Activated CD4-positive, alpha-beta memory T cell treated with anti-CD3 and anti-CD28 coated beads, Interleukin-2, amount 10 ng/mL, durations not matched to agents 7 days and 5 days (primary cell): ENCODE measurements around the gene C5. TPM values are rescaled to one million over a fixed set of nuclear protein-coding genes. Genes with fewer than 3 reads are reported as not detected.

Source experiments
- CTCF ChIA-PET: fragments of 350-600 bp; sonication (Branson Sonifier 250); formaldehyde crosslinking; loops from one replicate; lab custom pipeline; 2021; ENCODE audit warnings: antibody characterized with exemption, inconsistent platforms; lab: Charles Lee
- POLR2A ChIA-PET: fragments of 350-600 bp; sonication (Branson Sonifier 250); formaldehyde crosslinking; loops from one replicate; lab custom pipeline; 2021; ENCODE audit warnings: antibody characterized with exemption; lab: Charles Lee
- DNase-seq: peaks from one replicate; pipeline ENCODE4 v3.0.0-alpha.2; 2020
- H3K27ac Mint-ChIP-seq: one replicate; pipeline ENCODE4 v1.8.0; 2021; ENCODE audit warnings: mild to moderate bottlenecking, mixed read lengths
- H3K27me3 Mint-ChIP-seq: one replicate; pipeline ENCODE4 v1.8.0; 2021; ENCODE audit warnings: mixed read lengths
- H3K36me3 Mint-ChIP-seq: one replicate; pipeline ENCODE4 v1.8.0; 2021; ENCODE audit warnings: low read depth, mixed read lengths
- H3K4me1 Mint-ChIP-seq: one replicate; pipeline ENCODE4 v1.8.0; 2021; ENCODE audit warnings: mixed read lengths
- H3K4me3 Mint-ChIP-seq: one replicate; pipeline ENCODE4 v1.8.0; 2021; ENCODE audit warnings: mild to moderate bottlenecking, mixed read lengths
- H3K9me3 Mint-ChIP-seq: one replicate; pipeline ENCODE4 v1.8.0; 2021; ENCODE audit warnings: mixed read lengths
- total RNA-seq, 2 experiments: library from RNA; stranded (reverse); gene quantifications; one replicate each; pipeline ENCODE4 v1.2.3, GENCODE V29; 2021

Gene C5
- total RNA-seq, 2 experiments from 2014 or later = 1.8 to 2.1 TPM

DNA sequence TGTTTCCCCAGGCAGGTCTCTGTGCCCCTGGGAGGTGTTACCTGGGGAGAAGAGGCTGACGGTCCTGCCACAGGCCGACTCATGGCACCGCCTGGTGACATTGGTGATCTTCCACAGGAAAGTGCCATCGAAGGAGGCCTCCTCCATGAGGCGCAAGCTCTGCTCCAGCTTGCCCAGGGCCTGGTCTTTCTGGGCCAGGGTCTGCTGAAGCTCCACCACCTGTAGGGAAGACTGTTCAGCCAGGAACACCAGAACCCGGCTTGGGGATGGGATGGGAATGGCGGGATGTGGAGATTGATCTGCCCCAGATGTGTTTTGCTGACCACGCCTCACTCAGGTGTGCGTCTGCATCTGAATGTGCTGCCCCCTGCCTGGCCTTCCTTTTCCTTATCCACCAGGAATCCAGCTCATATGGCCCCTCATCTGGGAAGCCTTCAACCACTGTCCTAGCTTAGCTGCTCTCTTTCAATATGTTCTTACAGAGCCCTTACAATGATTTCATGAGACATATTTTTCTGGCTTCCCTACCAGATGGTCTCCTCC lies 138.7 kb downstream of the C5 start:
- Mint-ChIP-seq H3K27ac (peak overlapping the region; percentile 83), H3K4me3 (no peak overlapping the region), H3K9me3 (no peaks in the 10 kb centered on the region), H3K4me1 (peaks cover 80% of the 10 kb centered on the region), H3K36me3 (peaks cover 88% of the 10 kb centered on the region), H3K27me3 (no peaks in the 10 kb centered on the region)
- no peak for DNase-seq
- CTCF ChIA-PET = interaction anchor here (1.2 to 2.7 kb wide), 3 partner anchors 8 to 16 kb away, joined by 3 to 8 read pairs (median 5); no protein-coding TSS in a partner anchor
- POLR2A ChIA-PET = interaction anchor here (1.6 to 35.8 kb wide), 2 partner anchors 18 to 19 kb away, joined by 9 to 1205 read pairs; partner anchors contain the start of gene TRAF1

DNA sequence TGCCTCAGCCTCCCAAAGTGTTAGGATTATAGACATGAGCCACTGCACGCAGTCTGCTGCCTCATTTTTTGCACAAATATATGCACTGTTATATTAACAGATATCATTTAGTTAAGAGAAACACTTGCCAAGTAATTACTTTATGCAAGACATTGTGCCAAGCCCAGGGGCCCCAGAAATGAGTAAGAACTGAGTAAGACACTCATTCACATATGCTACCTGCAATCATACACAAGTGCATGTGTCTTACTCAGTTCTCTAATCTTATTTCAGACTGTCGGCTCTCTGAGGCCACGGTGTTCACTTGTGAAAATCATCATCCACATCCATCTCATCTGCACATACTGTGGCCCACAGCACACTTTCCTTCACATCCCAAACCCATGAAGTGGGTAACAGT lies 139.4 kb downstream of the C5 start:
- DNase-seq = no peak
- Mint-ChIP-seq H3K4me1 (peaks cover 82% of the 10 kb centered on the region), H3K27ac (peak overlapping the region; percentile 83), H3K36me3 (peaks cover 90% of the 10 kb centered on the region), H3K4me3 (no peak overlapping the region), H3K27me3 (no peaks in the 10 kb centered on the region), H3K9me3 (no peaks in the 10 kb centered on the region)
- POLR2A ChIA-PET = interaction anchor here (0.8 to 35.8 kb wide), 7 partner anchors 11 to 35 kb away, joined by 3 to 1205 read pairs (median 8); partner anchors contain the start of gene TRAF1
- CTCF ChIA-PET = interaction anchor here (1.4 kb wide), 1 partner anchor 9 kb away, joined by 3 read pairs; no protein-coding TSS in a partner anchor

DNA sequence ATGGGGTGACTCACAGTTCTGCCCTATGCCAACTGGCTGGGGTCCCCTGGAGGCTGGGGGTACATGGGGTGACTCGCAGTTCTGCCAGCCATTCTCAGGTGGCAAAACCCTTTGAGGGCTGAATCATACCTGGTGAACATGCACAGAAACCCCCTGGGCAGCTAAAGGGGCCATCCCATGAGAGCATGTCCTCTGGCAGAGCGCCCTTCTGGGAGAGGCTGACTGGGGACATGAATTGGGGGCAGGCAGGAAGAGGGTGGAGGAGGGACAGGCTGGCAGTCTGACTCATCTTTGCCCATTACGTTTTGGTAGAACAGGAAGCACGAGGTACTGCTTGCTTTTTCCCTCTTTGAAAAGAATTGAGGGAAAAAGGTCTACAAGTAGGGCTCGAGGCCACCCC lies 140.2 kb downstream of the C5 start:
- POLR2A ChIA-PET = interaction anchor here (0.8 to 35.8 kb wide), 8 partner anchors 10 to 34 kb away, joined by 3 to 1205 read pairs (median 6); partner anchors contain the start of gene TRAF1
- DNase-seq = peak; percentile 47
- CTCF ChIA-PET = no interaction called here
- no peaks in the 10 kb centered on the region for H3K9me3 Mint-ChIP-seq
- H3K27me3 Mint-ChIP-seq = no peaks in the 10 kb centered on the region
- peaks cover 89% of the 10 kb centered on the region for H3K4me1 Mint-ChIP-seq
- H3K27ac Mint-ChIP-seq = peak overlapping the region; percentile 83
- H3K4me3 Mint-ChIP-seq = no peak overlapping the region
- peaks cover 92% of the 10 kb centered on the region for H3K36me3 Mint-ChIP-seq

DNA sequence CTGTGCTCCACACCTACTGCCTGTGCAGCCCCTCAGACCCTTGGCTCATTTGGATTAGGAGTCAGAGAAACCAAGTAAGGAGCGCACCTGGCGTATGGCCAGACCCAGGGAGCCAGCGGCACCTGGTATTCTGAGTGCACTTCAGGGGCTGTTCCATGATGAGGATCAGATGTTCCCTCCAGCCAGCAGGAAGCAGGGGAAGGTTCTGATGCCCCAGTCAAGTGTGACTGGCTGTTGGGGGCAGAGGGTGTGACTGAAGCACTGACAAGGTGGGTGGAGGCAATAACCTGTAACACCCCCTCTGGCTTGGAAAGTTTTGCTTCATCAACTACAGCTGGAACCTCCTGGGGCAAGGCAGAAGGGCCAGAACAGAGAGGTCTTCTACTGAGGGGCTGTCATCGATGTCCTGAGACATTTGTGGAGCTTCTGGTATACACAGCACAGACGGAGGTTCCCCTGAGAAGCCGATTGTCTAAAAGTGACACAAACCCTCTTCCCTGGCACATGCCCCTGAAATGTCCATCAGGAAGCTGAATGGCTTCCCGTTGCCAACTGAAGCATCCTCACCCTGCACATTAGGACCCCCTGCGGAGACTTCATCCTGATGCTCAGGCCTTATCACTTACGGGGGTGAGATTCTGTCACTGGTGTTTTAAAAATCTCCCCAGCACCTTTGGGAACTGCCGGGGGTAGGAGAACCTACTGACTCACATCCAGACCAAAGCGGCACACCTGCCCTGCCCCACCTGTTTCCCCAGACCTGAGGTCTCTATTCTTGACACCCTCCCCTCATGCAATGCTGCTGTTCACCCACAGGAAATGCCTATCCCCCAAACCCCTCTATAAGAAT lies 144.5 kb downstream of the C5 start:
- Mint-ChIP-seq H3K9me3 (no peaks in the 10 kb centered on the region), H3K4me1 (peaks cover 88% of the 10 kb centered on the region), H3K27ac (peak overlapping the region; percentile 86), H3K4me3 (no peak overlapping the region), H3K27me3 (no peaks in the 10 kb centered on the region), H3K36me3 (peaks cover 90% of the 10 kb centered on the region)
- POLR2A ChIA-PET = interaction anchor here (1.5 to 35.8 kb wide), 8 partner anchors 10 to 112 kb away, joined by 4 to 1205 read pairs (median 14); partner anchors contain the start of genes FBXW2, PHF19 and TRAF1
- no peak for DNase-seq
- CTCF ChIA-PET = interaction anchor here (1.0 to 2.0 kb wide), 3 partner anchors 10 to 16 kb away, joined by 3 to 9 read pairs (median 6); no protein-coding TSS in a partner anchor

DNA sequence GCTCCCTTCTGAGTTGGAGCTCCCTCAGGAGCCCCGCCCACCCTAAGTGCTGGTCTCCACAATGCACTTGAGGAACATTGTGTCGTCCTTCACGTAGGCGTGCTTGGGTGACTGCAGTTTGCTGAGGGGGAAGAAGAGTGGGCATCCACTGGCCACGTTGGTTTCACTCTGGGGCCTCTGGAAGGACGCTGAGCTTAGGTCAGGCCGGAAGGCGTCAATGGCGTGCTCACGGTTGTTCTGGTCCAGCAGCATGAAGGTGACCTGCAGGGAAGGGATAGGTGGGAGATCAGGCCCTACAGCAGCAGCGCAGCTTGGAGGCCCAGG lies 145.1 kb downstream of the C5 start:
- no peak overlapping the region for H3K4me3 Mint-ChIP-seq
- H3K4me1 Mint-ChIP-seq = peaks cover 87% of the 10 kb centered on the region
- peak overlapping the region; percentile 86 for H3K27ac Mint-ChIP-seq
- peaks cover 90% of the 10 kb centered on the region for H3K36me3 Mint-ChIP-seq
- DNase-seq = no peak
- POLR2A ChIA-PET = interaction anchor here (1.2 to 35.8 kb wide), 9 partner anchors 11 to 111 kb away, joined by 3 to 1205 read pairs (median 10); partner anchors contain the start of genes FBXW2, PHF19 and TRAF1
- H3K9me3 Mint-ChIP-seq = no peaks in the 10 kb centered on the region
- CTCF ChIA-PET = interaction anchor here (1.0 to 2.0 kb wide), 3 partner anchors 9 to 15 kb away, joined by 3 to 9 read pairs (median 6); no protein-coding TSS in a partner anchor
- H3K27me3 Mint-ChIP-seq = no peaks in the 10 kb centered on the region

DNA sequence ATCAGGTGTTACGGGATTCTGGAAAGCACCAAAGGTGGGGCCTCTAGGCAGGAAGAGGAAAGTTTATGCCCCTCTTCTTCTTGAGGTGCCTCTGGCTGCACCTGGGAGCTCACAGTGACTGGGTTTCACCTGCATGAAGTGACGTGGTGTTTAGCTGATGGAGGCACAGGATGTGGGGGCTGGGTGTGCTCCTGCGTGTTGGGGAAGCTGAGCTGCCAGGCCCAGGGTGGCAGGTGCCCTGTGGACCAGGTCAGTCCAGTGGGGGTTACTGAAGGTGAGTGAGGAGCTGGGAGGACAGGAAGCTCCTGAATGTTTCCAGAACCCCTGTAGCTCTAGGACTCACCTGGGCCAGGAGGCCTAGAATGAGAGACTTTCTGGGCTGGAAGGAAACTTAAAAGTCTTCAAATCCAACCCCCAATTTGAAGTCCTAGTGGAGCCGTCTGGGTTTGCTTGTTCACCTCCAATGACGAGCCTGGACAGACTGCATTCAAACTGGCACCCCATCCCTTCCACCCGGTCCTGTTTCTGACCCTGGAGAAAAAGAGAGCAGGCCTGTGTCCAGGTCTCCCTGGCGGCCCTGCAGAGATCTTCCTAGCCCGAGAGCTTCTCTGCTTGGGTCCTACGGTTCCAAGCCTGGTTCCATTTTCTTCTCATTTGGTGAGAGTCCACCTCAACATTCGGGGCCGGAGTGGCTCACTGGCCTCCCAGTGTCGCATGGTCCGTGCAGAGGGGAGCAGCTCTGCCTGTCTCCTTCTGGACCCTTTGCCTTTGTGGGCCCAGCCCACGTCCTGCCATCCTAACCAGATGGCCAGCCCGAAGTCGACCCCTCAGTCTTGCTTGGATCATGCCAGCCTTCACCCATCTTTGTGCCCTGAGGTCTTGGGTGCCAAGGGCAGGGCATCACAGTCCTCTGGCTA lies 145.8 kb downstream of the C5 start:
- ChIA-PET CTCF (interaction anchor here (1.0 to 2.0 kb wide), 9 partner anchors 8 to 26 kb away, joined by 3 to 9 read pairs (median 4); no protein-coding TSS in a partner anchor), POLR2A (interaction anchor here (0.9 to 35.8 kb wide), 13 partner anchors 9 to 111 kb away, joined by 3 to 1205 read pairs (median 8); partner anchors contain the start of genes FBXW2, PHF19 and TRAF1)
- peaks cover 84% of the 10 kb centered on the region for H3K4me1 Mint-ChIP-seq
- no peak overlapping the region for H3K4me3 Mint-ChIP-seq
- H3K27ac Mint-ChIP-seq = peak overlapping the region; percentile 86
- peak; percentile 59 for DNase-seq
- peaks cover 88% of the 10 kb centered on the region for H3K36me3 Mint-ChIP-seq
- no peaks in the 10 kb centered on the region for H3K9me3 Mint-ChIP-seq
- H3K27me3 Mint-ChIP-seq = no peaks in the 10 kb centered on the region

DNA sequence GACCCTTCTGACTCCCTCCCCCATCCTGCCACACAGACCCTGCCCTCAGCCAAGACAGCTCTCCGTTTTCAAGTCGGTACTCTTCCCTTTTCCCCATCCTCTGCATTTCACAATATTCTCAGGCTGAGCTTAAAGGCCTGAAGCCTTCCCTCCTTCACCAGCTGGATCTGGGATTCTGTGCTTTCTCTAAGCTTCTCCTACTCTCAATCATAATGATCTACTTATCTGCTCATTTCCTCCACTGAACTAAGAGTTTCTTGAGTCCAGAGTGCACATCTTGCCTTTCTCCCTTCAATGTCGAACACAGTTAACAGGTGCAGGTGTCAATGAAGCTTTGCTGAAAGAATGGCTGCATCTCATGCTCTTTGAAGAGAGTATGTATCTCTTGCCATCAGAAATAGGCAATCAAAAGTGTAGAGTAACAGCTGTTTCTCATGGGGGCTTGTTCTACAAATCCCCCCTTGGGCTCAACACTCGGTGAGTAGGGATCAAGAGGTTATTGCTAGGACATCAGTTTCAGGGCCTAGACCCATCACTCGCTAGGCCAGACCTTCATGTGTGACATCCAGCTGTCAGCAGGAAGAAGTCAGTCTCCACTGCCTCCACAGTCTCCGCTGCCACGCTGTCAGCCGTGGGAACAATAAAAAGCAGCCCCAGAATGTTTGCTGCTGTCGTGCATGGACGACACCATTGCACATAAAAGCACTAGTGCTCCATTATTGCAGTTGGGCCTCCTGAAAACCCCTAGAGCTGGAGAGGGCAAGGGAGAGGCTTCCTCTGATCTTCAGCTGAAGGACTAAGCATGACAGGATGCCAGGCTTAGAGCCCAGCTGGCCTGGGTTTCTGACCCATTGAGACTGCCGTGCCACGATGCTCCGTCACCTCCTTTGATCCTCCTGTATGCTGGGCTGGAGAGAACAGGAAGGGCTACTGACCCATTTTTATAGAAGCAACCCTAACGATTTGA lies 147.2 kb downstream of the C5 start:
- Mint-ChIP-seq H3K4me3 (no peak overlapping the region), H3K27ac (peak overlapping the region; percentile 86), H3K27me3 (no peaks in the 10 kb centered on the region), H3K9me3 (no peaks in the 10 kb centered on the region), H3K36me3 (peaks cover 84% of the 10 kb centered on the region), H3K4me1 (peaks cover 86% of the 10 kb centered on the region)
- CTCF ChIA-PET = interaction anchor here (1.3 to 2.0 kb wide), 7 partner anchors 12 to 27 kb away, joined by 3 to 6 read pairs (median 4); no protein-coding TSS in a partner anchor
- POLR2A ChIA-PET = interaction anchor here (0.6 to 35.8 kb wide), 8 partner anchors 10 to 58 kb away, joined by 3 to 1205 read pairs (median 11); partner anchors contain the start of genes PHF19 and TRAF1
- DNase-seq = no peak

Other genes with a start within 250 kb of the C5 start
- 10 to 100 TPM; 51.8 to 64.0 TPM for gene PSMD5, start 207.4 kb downstream of the C5 start, total RNA-seq
- 100 to 1,000 TPM; 229 TPM for gene PHF19, start 173.1 kb downstream of the C5 start, total RNA-seq
- 10 to 100 TPM; 73.6 to 74.3 TPM for gene TRAF1, start 123.5 kb downstream of the C5 start, total RNA-seq
- 10 to 100 TPM; 84.1 to 86.9 TPM for gene CNTRL, start 24.7 kb upstream of the C5 start, total RNA-seq
- 10 to 100 TPM; 65.8 to 68.1 TPM for gene RAB14, start 151.6 kb upstream of the C5 start, total RNA-seq
- 1 to 10 TPM; 5.8 to 6.0 TPM for gene GSN, start 217.9 kb upstream of the C5 start, total RNA-seq